Mesenteric fat pad (tissue), 1 donor: ENCODE measurements around the gene PUS7L. TPM values are rescaled to one million over a fixed set of nuclear protein-coding genes. Genes with fewer than 3 reads are reported as not detected.
A peak's percentile ranks its signal among the peaks of the same experiment; 100 is the strongest.
"Not testable (repeated sequence)": the region's sequence is repeated elsewhere in the genome, so short reads cannot be mapped to it uniquely, and the experiment has no call there.

Experiments used
- DNase-seq: peaks from one replicate; pipeline ENCODE4 v3.0.0-alpha.2; 2020; ENCODE audit warnings: low spot score
- long read RNA-seq: library from polyadenylated mRNA; unstranded; transcript quantifications from one replicate; pipeline ENCODE4 v2.0.0, GENCODE V29; 2020
- total RNA-seq: library from RNA; stranded (reverse); fragmentation: NEBNext Ultra II Directional; extraction: Animal tissue kit (Norgen Biotek cat#: 25700); gene quantifications from one replicate; pipeline ENCODE4 v1.2.1, GENCODE V29; 2021
- donor health status: DM: yes; HTN: yes; CAD: no.

The PUS7L gene
- 10.3 TPM for total RNA-seq
- long read RNA-seq, partial matches to known transcripts, result 21 of 22 reads
- long read RNA-seq, other reads (novel, unspliced or antisense), result 1 of 22 reads

DNA sequence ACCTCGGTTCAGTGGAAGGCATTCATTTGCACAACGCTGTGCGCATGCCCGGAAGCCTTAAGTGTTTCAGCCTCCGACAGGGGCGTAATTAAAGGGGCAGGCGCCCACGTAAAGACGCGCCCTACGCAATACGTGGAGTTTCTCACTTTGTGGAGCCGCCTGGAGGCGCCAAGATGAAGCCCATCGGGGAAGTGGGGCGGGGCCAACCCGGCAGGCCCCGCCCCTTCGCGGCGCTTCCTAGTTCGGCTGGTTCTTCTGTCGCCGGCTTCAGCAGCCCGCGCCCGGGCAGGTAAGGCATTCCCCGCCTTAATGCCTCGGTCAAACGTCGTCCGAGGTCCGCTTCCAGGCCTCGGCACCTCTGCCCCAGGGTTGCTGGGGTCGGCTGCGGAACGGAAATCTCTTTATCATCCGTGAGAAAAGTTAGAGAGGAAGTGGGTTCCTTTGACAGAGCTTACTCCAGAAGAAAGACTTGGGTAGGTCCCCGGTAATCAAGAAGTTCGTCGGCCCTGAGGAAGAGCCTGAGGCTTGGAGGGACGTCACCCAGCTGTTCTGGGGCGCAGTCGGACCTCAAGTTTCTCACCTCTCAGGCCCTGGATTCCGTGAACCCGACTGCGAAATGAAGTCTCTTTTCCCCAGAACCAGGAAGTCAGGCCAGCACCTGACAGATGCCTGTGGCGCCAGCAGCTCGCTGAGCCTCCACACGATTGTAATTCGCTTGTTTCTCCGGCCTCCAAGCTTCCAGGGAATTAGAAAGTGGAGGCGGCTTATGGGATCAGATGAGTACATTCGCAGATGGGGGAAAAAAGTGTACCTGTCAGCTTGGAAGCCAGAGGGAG is at the start of gene PUS7L, which contains the start of gene IRAK4:
PUS7L (minus strand) TSS at position 63 of the 836 bp plus-strand sequence. CDS start 3,545 bp downstream, outside the sequence.
IRAK4 (plus strand) TSS at position 224 of the 836 bp plus-strand sequence. CDS start 9,161 bp downstream, outside the sequence.
- peak; percentile 98 for DNase-seq

DNA sequence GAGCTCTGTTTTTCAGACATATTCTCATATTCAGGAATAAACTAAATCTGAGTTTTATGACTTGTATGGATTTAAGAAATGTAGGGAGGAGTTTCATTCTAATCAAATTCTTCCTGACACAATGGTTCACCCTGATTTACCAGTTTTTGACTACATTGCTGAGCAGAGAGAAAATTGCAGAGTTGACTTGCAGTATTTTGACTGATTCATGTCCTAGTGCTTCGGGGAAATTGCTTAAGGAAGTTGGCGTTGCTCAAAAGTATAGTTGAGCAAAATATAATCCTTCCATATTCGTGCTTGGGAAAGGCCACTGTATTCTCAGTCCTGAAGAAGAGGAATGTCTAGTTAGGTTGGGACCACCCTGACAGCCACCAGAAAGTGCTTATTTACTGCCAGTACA is 48.8 kb upstream of the PUS7L start:
- DNase-seq, result no peak

DNA sequence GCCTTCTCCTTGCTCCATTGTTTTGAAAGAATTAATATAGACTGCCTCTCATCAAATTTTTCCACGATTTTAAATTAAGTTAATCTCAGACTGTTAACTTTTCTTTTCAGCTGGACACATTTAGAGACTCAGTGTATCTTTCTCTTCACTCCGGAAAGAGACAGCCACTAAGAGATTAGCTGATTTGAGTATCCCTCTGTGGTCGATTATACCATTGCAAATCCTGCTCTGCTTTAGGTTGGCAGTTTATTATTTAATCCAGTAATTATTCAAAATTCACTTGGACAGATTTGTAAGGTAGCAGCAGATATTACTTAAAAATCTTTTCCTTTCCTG is 48.1 kb upstream of the PUS7L start:
- no peak for DNase-seq

DNA sequence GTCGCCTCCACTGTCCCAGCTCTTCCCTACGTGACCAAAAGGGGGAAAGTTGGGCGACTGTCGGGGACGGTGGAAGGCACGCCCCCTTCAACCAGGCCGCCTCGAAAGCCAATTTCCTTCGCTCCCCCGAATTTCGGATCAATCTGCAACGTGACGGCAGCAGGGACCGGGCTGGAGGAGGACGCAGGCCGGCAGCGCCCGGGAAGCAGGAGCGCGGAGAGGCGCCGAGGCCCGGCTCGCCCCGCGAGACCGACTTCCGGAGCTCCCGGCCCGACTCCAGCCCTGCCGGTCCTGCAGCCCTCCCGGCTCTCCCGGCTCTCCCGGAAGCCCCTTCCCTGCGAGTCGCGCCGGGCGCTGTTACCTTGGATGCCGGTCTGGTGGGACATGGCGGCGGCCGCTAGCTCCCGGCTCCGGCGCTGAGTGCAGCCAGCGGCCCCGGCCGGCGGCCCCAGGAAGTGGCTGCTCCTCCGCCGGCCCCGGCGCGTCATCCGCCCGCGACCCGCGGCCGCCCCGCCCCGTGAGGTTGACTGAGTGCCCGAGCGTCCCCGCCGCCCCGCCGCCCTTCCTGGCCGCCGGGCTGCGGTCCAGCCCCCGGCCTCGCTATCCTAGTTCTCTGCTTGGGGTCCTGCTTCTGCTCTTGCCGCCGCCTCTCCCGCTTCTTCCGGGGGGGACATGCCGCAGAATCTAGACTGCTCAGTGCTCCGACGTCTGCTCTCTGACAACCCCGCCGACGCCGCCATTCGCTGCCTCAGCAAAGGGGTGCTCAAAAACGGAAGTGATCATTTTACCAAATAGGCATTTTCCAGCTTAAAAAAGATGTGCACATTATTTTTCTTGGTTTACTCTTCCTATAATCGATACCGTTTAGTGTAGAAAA is 47.5 kb upstream of the PUS7L start, which contains the start of gene TWF1:
TWF1 (minus strand) TSS at position 458 of the 877 bp plus-strand sequence; CDS start at position 386, 72 bp downstream.
- DNase-seq, result peak; percentile 97

DNA sequence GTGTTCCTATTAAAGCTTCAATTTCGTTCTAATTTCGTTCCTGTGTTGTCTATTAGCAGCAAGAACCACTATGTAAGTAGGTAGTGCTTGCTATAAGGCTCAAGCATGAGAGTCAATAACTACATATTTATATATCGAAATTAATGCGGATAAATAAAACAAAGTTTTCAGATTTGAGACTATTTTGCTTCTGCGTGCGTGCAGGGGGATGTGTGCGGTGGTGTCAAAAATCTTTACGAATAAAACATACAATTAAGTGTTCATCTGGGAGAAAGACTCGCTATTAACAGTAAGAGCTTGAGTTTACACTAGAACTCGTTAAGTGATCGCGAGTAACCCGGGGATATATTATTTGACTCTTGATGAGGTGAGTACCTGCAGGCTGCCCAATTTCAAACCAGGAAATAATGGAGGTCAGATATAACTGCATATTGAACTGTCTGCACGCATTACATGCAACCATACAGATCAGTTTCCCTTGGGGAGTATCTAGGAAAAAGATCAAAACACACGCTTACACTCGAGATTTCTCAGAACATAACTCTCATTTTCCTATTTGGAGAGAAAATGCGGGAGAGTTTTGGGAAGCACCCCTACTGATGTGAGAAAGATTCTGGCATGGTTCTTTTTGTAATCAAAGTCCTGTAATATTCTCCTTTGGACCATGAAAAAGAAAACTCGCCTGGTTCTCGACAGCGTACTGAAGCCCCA is 46.7 kb upstream of the PUS7L start:
- no peak for DNase-seq

GRCh38 chr12:43797561-43798217 is 39.1 kb upstream of the PUS7L start:
- DNase-seq, result no peak

- no peak for DNase-seq
Measured at GRCh38 chr12:43795716-43796280, 37.2 kb upstream of the PUS7L start.

DNA sequence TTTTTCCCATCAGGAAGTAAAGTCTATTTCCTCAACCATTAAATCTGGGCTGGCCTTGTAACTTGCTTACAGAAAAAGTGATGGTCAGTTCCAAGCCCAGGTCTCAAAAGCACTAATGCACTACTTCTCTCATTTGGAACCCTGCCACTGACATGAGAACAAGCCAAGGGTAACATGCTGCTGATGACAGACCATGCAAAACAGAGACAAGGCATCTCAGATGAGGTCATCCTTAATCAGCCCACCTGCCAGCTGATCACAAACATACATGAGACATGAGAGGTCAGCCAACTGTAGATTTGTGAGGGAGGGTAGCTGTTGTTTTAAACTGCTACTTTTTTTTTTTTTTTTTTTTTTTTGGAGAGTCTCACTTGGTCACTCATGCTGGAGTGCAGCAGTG is 31.4 kb upstream of the PUS7L start:
- DNase-seq, result no peak

GRCh38 chr12:43786899-43787693 is 28.5 kb upstream of the PUS7L start:
- no peak for DNase-seq

DNA sequence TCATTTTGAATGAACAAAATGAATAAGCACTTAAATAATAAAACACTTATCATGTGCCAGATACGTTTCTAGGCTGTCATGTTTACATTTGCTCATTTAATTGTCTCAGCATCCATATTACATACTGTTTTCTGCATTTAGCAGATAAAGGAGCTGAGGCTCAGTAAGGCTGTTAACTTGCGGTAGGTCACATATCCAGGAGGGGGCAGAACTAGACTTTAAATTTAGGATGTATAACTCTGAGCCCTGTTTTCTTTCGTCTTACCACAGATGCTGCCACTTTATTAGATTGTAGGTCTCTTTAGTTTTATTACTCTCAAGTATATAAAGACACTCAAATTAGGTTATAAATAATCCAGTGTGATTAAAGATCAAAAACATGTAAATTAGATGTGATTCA is 17.9 kb upstream of the PUS7L start:
- DNase-seq, result no peak

DNA sequence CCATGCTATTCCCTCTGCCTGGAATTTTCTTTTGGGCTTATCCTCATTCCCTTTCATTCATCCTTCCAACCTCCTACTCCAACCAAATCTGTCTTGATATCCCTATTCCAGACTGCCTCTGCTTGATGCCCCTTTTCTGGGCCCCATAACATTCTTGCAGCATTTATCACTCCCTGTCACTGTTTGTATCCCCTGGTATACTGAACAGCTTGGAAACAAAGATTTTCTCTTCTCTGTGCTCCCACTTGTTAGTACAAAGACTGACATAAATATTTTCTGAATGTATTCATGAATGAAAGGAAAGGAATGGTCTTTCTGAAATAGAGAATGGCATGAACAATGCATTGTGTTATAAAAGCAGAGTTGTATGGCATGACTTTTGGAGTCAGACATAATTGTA is 7.7 kb upstream of the PUS7L start:
- no peak for DNase-seq

GRCh38 chr12:43764528-43764927 is 5.9 kb upstream of the PUS7L start:
- DNase-seq, result no peak

DNA sequence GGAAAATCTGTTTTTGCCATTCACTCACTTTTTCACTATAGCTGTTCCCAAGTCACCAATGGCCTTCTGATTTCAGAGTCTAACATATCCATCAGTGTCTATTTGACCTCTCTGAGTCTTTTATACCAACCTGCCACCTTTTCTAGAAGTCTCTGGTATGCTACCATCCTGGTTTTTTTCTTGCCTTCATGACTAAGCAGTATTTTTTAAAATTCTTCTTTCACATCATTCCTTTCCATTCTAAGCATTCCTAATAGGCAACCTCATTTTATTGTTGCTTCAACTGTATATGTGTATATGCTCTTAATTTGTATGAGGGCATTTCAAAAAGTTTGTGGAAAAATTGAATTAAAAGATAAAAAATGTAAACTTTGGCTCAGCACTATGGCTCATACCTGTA is 5.2 kb upstream of the PUS7L start:
- no peak for DNase-seq

DNA sequence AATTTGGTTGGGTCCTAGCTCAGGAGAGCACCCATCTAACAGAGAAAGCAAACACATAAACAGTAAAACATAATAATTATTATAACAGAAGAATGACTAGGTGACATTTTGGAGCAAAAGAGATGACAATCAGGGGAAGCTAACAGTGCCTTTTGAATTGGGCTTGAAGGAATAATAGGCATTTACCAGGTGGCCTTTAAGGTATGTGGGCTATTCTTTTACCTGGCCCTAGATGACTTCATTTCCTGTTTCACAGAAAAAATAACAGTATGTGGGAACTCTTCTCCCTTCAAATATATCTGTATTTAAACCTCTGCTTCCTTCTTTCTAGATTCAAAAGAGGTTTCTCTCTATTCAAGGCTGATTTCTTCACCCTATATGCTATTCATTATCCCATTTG is 4.0 kb upstream of the PUS7L start:
- no peak for DNase-seq

DNA sequence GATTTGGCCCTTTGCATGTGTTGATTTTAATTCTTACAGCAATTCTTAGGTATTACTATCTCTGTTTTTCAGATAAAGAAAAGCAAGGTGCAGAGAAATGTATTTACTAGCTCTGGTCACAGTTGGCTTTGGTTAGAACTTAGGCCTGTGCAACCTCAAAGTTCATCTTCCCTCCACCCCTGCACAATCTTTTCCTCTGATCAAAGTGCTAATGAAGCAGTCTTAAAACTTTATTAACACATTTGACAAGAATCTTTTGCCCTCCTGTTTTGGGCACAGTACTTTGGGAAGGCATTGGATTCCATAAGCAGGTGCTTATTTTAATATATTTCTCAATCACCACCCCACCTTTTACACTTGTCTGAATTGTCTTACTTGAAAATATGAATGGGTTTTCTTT is 2.9 kb upstream of the PUS7L start:
- DNase-seq, result no peak

DNA sequence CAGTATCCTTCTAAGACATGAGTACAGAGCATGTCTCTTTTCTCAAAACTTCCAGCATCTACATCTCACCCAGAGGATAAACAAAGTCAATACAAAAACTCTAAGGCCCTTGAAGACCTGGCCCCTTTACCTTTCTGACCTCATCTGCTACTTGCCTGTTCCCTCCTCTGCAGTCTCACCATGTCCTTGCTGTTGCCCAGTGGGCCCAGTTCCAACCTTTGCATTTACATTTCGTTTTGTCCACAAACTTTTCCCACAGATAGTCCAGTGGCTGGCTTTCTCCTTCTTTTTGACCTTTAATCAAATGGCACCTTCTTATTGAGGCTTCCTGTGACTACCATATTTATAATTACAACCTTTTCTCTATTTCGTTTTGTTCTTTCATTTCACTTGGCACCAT is 1.8 kb upstream of the PUS7L start:
- no peak for DNase-seq

DNA sequence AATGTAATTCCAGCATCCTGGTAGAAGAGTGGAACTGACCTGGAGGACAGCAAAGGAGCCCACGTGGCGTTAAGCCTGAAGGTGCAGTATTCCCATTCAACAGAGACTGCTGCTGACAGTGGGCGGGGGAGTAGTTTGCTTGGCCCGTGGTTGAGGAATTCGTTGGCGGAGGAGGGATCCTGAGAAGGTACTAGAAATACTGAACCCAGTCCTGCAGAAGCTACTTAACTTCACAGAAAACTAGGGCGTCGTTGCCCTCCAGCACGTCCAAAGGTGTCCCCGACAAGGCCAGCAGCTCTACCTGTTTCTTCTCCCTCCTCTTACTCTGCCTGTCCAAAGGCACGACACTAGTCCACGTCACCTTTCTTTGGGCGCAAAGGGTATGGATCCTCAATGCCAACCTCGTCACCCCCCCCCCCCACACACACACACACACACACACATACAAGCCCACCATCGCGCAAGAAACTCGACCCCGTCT is 303 bp downstream of the PUS7L start:
- DNase-seq, result no peak

- no peak for DNase-seq
Measured at GRCh38 chr12:43754015-43754414, 4.6 kb downstream of the PUS7L start.

DNA sequence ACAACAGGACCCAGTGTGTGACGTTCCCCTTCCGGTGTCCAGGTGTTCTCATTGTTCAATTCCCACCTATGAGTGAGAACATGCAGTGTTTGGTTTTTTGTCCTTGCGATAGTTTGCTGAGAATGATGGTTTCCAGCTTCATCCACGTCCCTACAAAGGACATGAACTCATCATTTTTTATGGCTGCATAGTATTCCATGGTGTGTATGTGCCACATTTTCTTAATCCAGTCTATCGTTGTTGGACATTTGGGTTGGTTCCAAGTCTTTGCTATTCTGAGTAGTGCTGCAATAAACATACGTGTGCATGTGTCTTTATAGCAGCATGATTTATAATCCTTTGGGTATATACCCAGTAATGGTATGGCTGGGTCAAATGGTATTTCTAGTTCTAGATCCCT is 7.2 kb downstream of the PUS7L start:
- not testable (repeated sequence) for DNase-seq
